OCI-LY7 (cell line): ENCODE results near the gene MIEF1.

ENCODE experiments used
- EZH2phosphoT487 ChIP-seq: fragments of 200-600 bp; sonication (generic); IDR thresholded peaks from 2 replicates; pipeline ENCODE4 v1.6.1; 2018; ENCODE audit warnings: low read depth, borderline replicate concordance, mild to moderate bottlenecking, mixed run types, antibody characterized with exemption, low read length, moderate library complexity, mixed read lengths
- TF ChIP-seq, protein P1 (sequence below): fragments of 200-600 bp; sonication (generic); conservative IDR thresholded peaks from 2 replicates; pipeline ENCODE4 v1.5.1; 2014; ENCODE audit warnings: mild to moderate bottlenecking, antibody characterized with exemption, low read length, moderate library complexity, mixed read lengths

DNA sequence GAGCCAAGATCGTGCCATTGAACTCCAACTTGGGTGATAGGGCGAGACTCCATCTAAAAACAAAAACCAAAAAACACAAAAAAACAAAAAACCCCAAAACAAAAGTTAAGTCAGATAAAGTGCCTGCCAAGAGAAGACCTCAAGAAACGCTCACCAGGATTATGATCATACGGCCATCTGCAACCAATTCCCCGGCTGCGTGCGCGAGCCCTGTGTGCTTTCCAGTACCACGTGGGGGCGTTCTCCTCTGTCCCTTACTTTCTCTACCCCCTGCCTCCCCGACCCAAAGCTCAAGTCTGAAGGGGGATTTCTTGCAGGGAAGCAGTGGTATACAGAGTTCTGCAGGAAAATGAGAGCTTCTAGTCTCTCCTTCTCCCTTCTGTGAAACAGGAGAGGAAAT, 41.0 kb downstream of the MIEF1 start:
- TF ChIP-seq, protein P1, sequence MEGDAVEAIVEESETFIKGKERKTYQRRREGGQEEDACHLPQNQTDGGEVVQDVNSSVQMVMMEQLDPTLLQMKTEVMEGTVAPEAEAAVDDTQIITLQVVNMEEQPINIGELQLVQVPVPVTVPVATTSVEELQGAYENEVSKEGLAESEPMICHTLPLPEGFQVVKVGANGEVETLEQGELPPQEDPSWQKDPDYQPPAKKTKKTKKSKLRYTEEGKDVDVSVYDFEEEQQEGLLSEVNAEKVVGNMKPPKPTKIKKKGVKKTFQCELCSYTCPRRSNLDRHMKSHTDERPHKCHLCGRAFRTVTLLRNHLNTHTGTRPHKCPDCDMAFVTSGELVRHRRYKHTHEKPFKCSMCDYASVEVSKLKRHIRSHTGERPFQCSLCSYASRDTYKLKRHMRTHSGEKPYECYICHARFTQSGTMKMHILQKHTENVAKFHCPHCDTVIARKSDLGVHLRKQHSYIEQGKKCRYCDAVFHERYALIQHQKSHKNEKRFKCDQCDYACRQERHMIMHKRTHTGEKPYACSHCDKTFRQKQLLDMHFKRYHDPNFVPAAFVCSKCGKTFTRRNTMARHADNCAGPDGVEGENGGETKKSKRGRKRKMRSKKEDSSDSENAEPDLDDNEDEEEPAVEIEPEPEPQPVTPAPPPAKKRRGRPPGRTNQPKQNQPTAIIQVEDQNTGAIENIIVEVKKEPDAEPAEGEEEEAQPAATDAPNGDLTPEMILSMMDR, result peak; percentile 72
- no peak for TF ChIP-seq EZH2phosphoT487
